ENCODE measurements around the gene HPGD. TPM values are rescaled to one million over a fixed set of nuclear protein-coding genes. Genes with fewer than 3 reads are reported as not detected.

Gene HPGD
- total and polyA plus RNA-seq, 2 of the 8 experiments (the other 6 are each of a cell fraction or from before 2014, with no cell fraction given) = 1.1 to 1.3 TPM

- Histone ChIP-seq H3K23me2 (ENCODE audit: low read depth, low read length) (no peaks in the 10 kb centered on the region), H2BK20ac (ENCODE audit: low read length) (no peak overlapping the region), H4K20me1 (replicated peaks in 1 of 2; ENCODE audit: control insufficient read depth in 1 of 2, insufficient read depth in 2 of 2, low read length in 2 of 2) (no peaks in the 10 kb centered on the region), H3K9me3 (ENCODE audit: insufficient read depth in 2 of 2, low read depth in 1 of 2, low read length in 1 of 2) (peaks cover 0 to 2% of the 10 kb centered on the region in 2 experiments; a peak in 1 of 4 replicates), H3K27me3 (replicated peaks in 1 of 4; ENCODE audit: control insufficient read depth in 3 of 4, extremely low read depth in 1 of 4, insufficient read depth in 3 of 4, low read length in 3 of 4) (no peaks in the 10 kb centered on the region), H3K18ac (ENCODE audit: extremely low read depth, low read length) (no peak overlapping the region), H3K56ac (replicated peaks; ENCODE audit: insufficient read length, low read depth, low read length) (no peak overlapping the region), H3K36me3 (ENCODE audit: control insufficient read depth in 2 of 4, insufficient read depth in 4 of 4, low read length in 3 of 4) (no peaks in the 10 kb centered on the region), H3K4ac (replicated peaks; ENCODE audit: insufficient read length, low read depth, low read length) (no peak overlapping the region), H3K79me1 (ENCODE audit: low read depth, low read length) (no peaks in the 10 kb centered on the region), H2BK5ac (ENCODE audit: low read depth, low read length) (no peak overlapping the region), H4K8ac (ENCODE audit: extremely low read depth, insufficient read depth, low read length) (no peak overlapping the region), H3K4me3 (ENCODE audit: extremely low read depth in 1 of 4, insufficient read depth in 2 of 4, low read depth in 3 of 4, low read length in 4 of 4) (no peak overlapping the region), H2AK5ac (ENCODE audit: low read depth, low read length) (no peak overlapping the region), H3K79me2 (ENCODE audit: control insufficient read depth in 1 of 2, insufficient read depth in 2 of 2, low read length in 2 of 2) (no peaks in the 10 kb centered on the region), H4K5ac (ENCODE audit: insufficient read length, low read depth, low read length) (no peak overlapping the region), H3K4me2 (ENCODE audit: insufficient read depth in 1 of 2, low read depth in 2 of 2, low read length in 2 of 2) (no peak overlapping the region), H2BK120ac (replicated peaks; ENCODE audit: low read depth, low read length) (no peak overlapping the region), H2BK12ac (ENCODE audit: low read depth, low read length) (no peak overlapping the region), H3K27ac (ENCODE audit: low read depth, low read length) (no peak overlapping the region), H4K91ac (replicated peaks; ENCODE audit: insufficient read length, low read length) (no peak overlapping the region), H3K23ac (ENCODE audit: insufficient read length) (no peak overlapping the region), H3K14ac (ENCODE audit: insufficient read length) (no peak overlapping the region), H2AFZ (ENCODE audit: low read length) (no peak overlapping the region), H3K4me1 (replicated peaks in 1 of 4; ENCODE audit: control insufficient read depth in 3 of 4, insufficient read depth in 4 of 4, low read length in 3 of 4) (no peaks in the 10 kb centered on the region), H3K9ac (replicated peaks in 1 of 4; ENCODE audit: extremely low read depth in 1 of 4, low read depth in 3 of 4, low read length in 3 of 4) (no peak overlapping the region), H2BK15ac (ENCODE audit: low read length) (no peak overlapping the region)
- ChIA-PET POLR2A (ENCODE audit: partially characterized antibody) (no interaction called here), CTCF (ENCODE audit: partially characterized antibody) (no interaction called here)
- DNase-seq (ENCODE audit: low read depth in 1 of 2, low spot score in 2 of 2) (no peak), FAIRE-seq (no peak)
- WGBS, 2 experiments (ENCODE audit: extremely low coverage in 1 of 2, insufficient coverage in 1 of 2, insufficient read length in 1 of 2, insufficient replicate concordance in 2 of 2, low coverage in 1 of 2, low lambda C conversion rate in 2 of 2, missing lambda C conversion rate in 1 of 2) = 93% methylated on average over 4 of the region's 4 CpGs; no CpG with 5 or more reads in 1 of the 2 experiments
- TF ChIP-seq TEAD4 (IDR thresholded peaks at IDR 0.05; ENCODE audit: low read depth, low read length) (no peak), ZNF274 (IDR thresholded peaks at IDR 0.05; ENCODE audit: borderline replicate concordance, extremely low read depth, low read length) (no peak), MAX (IDR thresholded peaks at IDR 0.05) (no peak), RFX5 (IDR thresholded peaks at IDR 0.05; ENCODE audit: borderline replicate concordance, low read depth, low read length) (no peak), RXRA (IDR thresholded peaks at IDR 0.05; ENCODE audit: insufficient read depth, low read depth, low read length) (no peak), HDAC6 (IDR thresholded peaks at IDR 0.05; ENCODE audit: low read depth, low read length) (no peak), EZH2 (IDR thresholded peaks at IDR 0.05; ENCODE audit: low read depth, low read length, severe bottlenecking) (no peak), USF2 (IDR thresholded peaks at IDR 0.05; ENCODE audit: low read length) (no peak), MAFK (IDR thresholded peaks at IDR 0.05; ENCODE audit: low read depth, low read length) (no peak), GTF2F1 (IDR thresholded peaks at IDR 0.05; ENCODE audit: borderline replicate concordance, low read depth, low read length) (no peak), CTCF (IDR thresholded peaks at IDR 0.05; ENCODE audit: control extremely low read depth in 1 of 3, insufficient read depth in 1 of 3, low read depth in 1 of 3, low read length in 3 of 3) (no peak)
These were observed 22.2 kb upstream of the HPGD start for GRCh38 chr4:174544496-174544895.
